CD4-positive, alpha-beta T cell (primary cell): Measurements from ENCODE around the gene FRY. TPM values are rescaled to one million over a fixed set of nuclear protein-coding genes. Genes with fewer than 3 reads are reported as not detected.

Experiments used
- ATAC-seq: fragments of 200-7000 bp; cut with Tn5 transposase; one replicate; pipeline ENCODE4 v1.10.0; 2022; ENCODE audit warnings: mild to moderate bottlenecking; ENCODE audit not compliant: poor library complexity
- CTCF ChIA-PET: fragments of 350-600 bp; sonication (Branson Sonifier 250); formaldehyde crosslinking; loops from one replicate; lab custom pipeline; 2021; ENCODE audit warnings: antibody characterized with exemption, inconsistent platforms; lab: Charles Lee
- POLR2A ChIA-PET: fragments of 350-600 bp; sonication (Branson Sonifier 250); formaldehyde crosslinking; loops from one replicate; lab custom pipeline; 2021; ENCODE audit warnings: antibody characterized with exemption, inconsistent platforms; lab: Charles Lee
- DNase-seq, 14 experiments: peaks; one replicate each; pipeline ENCODE4 v3.0.0-alpha.2; 2013 to 2020; ENCODE audit warnings: mixed read lengths in 2 of 14
- H3K27ac ChIP-seq, 2 donors: one replicate each; pipeline versions ENCODE4 v1.5.1 to v1.7.0; 2013; ENCODE audit warnings: low read length in 2 of 2, low read depth in 1 of 2, mild to moderate bottlenecking in 1 of 2
- H3K27me3 ChIP-seq, 2 experiments: 1 replicate in 1 of 2; 2 replicates in 1 of 2; pipeline versions ENCODE4 v1.6.1 to v1.7.0; 2013; ENCODE audit warnings: low read length in 2 of 2, control low read depth in 1 of 2, mild to moderate bottlenecking in 1 of 2, moderate library complexity in 1 of 2; ENCODE audit not compliant: insufficient read depth in 2 of 2, control insufficient read depth in 1 of 2
- H3K36me3 ChIP-seq: one replicate; pipeline ENCODE4 v1.6.1; 2013; ENCODE audit warnings: low read length, control low read depth; ENCODE audit not compliant: insufficient read depth
- H3K4me1 ChIP-seq: one replicate; pipeline ENCODE4 v1.6.1; 2013; ENCODE audit warnings: low read length, control low read depth; ENCODE audit not compliant: insufficient read depth
- H3K4me3 ChIP-seq: one replicate; pipeline ENCODE4 v1.5.1; 2013; ENCODE audit warnings: mild to moderate bottlenecking, low read length, moderate library complexity
- H3K9me3 ChIP-seq, 2 experiments: 1 replicate in 1 of 2; 2 replicates in 1 of 2; pipeline versions ENCODE4 v1.6.1 to v1.7.0; 2013; ENCODE audit warnings: low read length in 2 of 2, mild to moderate bottlenecking in 2 of 2, control low read depth in 1 of 2, moderate library complexity in 1 of 2; ENCODE audit not compliant: control insufficient read depth in 1 of 2, insufficient read depth in 1 of 2
- H3K27ac Mint-ChIP-seq: one replicate; pipeline ENCODE4 v1.8.0; 2020; ENCODE audit warnings: mixed read lengths
- H3K27me3 Mint-ChIP-seq: one replicate; pipeline ENCODE4 v1.8.0; 2021; ENCODE audit warnings: mixed read lengths
- H3K36me3 Mint-ChIP-seq: one replicate; pipeline ENCODE4 v1.8.0; 2021; ENCODE audit warnings: low read depth, mixed read lengths
- H3K4me1 Mint-ChIP-seq: one replicate; pipeline ENCODE4 v1.8.0; 2021; ENCODE audit warnings: low read depth, mixed read lengths
- H3K4me3 Mint-ChIP-seq: one replicate; pipeline ENCODE4 v1.8.0; 2020; ENCODE audit warnings: mild to moderate bottlenecking, mixed read lengths
- H3K9me3 Mint-ChIP-seq: one replicate; pipeline ENCODE4 v1.8.0; 2020; ENCODE audit warnings: mixed read lengths
- intact Hi-C, 2 experiments: fragments of 100-400 bp; cut with DNase I in 1 of 2; cut with micrococcal nuclease in 1 of 2; formaldehyde crosslinking; loops; one replicate each; pipeline versions ENCODE4 v1.15.1 to v1.9.0; 2023 to 2025; cut with DNase I, micrococcal nuclease
- total RNA-seq, 174 experiments: library from RNA in 2 of 174; stranded (reverse) in 2 of 174; gene quantifications; one replicate each; pipeline ENCODE4 v1.2.3 and lab custom pipeline; 2021 to 2026
- TF ChIP-seq, protein P1 (sequence below): fragments of 200-600 bp; IDR thresholded peaks from one replicate; pipeline ENCODE4 v1.8.0; 2022; ENCODE audit warnings: antibody characterized with exemption, mild to moderate bottlenecking

The FRY gene
- total RNA-seq, 2 experiments from 2014 or later, result 13.7 to 18.4 TPM

DNA sequence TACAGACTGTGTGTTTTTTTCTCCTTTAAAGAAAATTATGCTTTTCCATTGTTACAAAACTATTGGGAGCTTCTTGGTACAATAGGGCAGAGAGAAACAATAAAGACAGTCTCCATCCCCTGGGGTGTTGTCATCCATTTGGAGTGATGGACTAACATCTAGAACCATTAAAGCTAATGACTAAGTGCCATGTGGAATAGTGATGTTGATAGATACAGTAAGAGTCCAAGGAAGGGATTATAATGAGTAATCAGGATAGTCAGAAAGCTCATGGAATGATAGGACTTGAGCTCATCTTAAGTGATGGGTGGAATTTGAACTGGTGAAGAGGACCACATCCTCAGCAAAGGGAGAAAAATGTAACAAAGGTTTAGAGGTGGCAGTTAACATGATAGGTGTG, 24.1 kb upstream of the FRY start:
- H3K36me3 ChIP-seq, result no peaks in the 10 kb centered on the region
- intact Hi-C loops, result no loop called here
- TF ChIP-seq, protein P1, sequence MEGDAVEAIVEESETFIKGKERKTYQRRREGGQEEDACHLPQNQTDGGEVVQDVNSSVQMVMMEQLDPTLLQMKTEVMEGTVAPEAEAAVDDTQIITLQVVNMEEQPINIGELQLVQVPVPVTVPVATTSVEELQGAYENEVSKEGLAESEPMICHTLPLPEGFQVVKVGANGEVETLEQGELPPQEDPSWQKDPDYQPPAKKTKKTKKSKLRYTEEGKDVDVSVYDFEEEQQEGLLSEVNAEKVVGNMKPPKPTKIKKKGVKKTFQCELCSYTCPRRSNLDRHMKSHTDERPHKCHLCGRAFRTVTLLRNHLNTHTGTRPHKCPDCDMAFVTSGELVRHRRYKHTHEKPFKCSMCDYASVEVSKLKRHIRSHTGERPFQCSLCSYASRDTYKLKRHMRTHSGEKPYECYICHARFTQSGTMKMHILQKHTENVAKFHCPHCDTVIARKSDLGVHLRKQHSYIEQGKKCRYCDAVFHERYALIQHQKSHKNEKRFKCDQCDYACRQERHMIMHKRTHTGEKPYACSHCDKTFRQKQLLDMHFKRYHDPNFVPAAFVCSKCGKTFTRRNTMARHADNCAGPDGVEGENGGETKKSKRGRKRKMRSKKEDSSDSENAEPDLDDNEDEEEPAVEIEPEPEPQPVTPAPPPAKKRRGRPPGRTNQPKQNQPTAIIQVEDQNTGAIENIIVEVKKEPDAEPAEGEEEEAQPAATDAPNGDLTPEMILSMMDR, result no peak
- H3K4me3 ChIP-seq, result no peak overlapping the region
- no peaks in the 10 kb centered on the region for H3K9me3 Mint-ChIP-seq
- H3K4me1 Mint-ChIP-seq, result no peaks in the 10 kb centered on the region
- no peaks in the 10 kb centered on the region for H3K27me3 ChIP-seq
- no peaks in the 10 kb centered on the region for H3K9me3 ChIP-seq
- no peaks in the 10 kb centered on the region for H3K27me3 Mint-ChIP-seq
- H3K4me3 Mint-ChIP-seq, result no peak overlapping the region
- H3K36me3 Mint-ChIP-seq, result no peaks in the 10 kb centered on the region
- no peaks in the 10 kb centered on the region for H3K4me1 ChIP-seq
- ChIA-PET POLR2A (no interaction called here), CTCF (interaction anchor here (0.8 kb wide), 1 partner anchor 97 kb away, joined by 3 read pairs; no protein-coding TSS in a partner anchor)
- no peak overlapping the region for H3K27ac Mint-ChIP-seq
- DNase-seq, result no peak
- no peak overlapping the region for H3K27ac ChIP-seq
- no peak for ATAC-seq

DNA sequence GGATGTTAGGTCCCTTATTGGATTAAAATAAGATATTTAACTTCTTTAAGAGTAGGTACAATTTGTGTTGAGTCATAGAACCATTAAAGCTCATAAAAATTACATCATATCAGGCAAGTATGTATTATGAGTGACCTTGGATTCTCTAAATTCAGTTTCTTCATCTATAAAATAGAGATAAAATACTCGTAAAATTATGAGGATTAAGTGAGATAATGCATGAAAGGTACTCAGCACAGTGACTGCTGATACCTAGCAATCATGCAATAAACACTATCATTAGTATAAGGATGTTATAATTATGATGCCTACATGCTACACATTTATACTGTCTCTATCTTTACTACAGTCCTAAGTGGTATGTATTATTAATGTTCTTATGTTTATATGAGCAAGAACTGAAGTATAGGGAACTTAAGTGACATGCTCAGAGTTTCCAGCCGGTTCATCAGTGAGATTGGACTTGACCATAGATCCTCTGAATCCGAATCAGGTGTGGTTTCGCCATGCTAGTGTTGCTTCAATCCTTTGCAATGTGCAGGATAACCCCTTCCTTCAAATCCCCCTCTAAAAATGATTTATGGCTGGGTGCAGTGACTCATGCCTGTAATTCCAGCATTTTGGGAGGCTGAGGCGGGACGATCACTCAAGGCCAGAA, 22.9 kb upstream of the FRY start:
- TF ChIP-seq, protein P1, result no peak
- DNase-seq (no peak), ATAC-seq (no peak)
- no peaks in the 10 kb centered on the region for H3K9me3 Mint-ChIP-seq
- H3K9me3 ChIP-seq, result no peaks in the 10 kb centered on the region
- H3K27me3 ChIP-seq, result no peaks in the 10 kb centered on the region
- no peak overlapping the region for H3K27ac ChIP-seq
- POLR2A ChIA-PET, result no interaction called here
- no peaks in the 10 kb centered on the region for H3K4me1 ChIP-seq
- intact Hi-C loops, result no loop called here
- H3K4me1 Mint-ChIP-seq, result no peaks in the 10 kb centered on the region
- H3K4me3 Mint-ChIP-seq, result no peak overlapping the region
- H3K27me3 Mint-ChIP-seq, result no peaks in the 10 kb centered on the region
- H3K27ac Mint-ChIP-seq, result no peak overlapping the region
- H3K36me3 Mint-ChIP-seq, result no peaks in the 10 kb centered on the region
- no peaks in the 10 kb centered on the region for H3K36me3 ChIP-seq
- H3K4me3 ChIP-seq, result no peak overlapping the region
- CTCF ChIA-PET, result no interaction called here

DNA sequence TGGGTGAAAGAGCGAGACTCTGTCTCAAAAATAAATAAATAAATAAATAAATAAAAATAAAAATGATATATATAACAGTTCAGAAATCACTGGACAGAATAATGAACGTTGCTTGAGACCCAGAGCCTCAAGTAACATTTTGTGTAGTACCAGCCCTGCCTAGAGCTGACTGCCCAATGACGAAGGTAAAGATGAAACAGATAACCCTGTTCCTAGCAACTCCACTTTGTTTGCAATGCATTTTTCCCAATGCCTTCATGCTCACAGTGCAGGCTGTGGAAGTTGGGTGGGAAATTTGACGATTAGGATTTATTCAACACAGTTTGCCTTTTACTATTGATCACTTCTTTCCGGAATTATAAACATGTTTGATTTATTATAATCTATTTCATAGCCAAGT, 22.2 kb upstream of the FRY start:
- no peaks in the 10 kb centered on the region for H3K4me1 Mint-ChIP-seq

More for the DNA sequence above, 22.2 kb upstream of the FRY start:
- Mint-ChIP-seq H3K9me3 (no peaks in the 10 kb centered on the region), H3K36me3 (no peaks in the 10 kb centered on the region), H3K27ac (no peak overlapping the region), H3K27me3 (no peaks in the 10 kb centered on the region), H3K4me3 (no peak overlapping the region)
- DNase-seq (no peak), ATAC-seq (no peak)
- ChIA-PET CTCF (interaction anchor here (0.7 kb wide), 1 partner anchor 181 kb away, joined by 3 read pairs; no protein-coding TSS in a partner anchor), POLR2A (no interaction called here)
- TF ChIP-seq, protein P1, result no peak
- H3K4me1 ChIP-seq, result no peaks in the 10 kb centered on the region
- no peak overlapping the region for H3K4me3 ChIP-seq
- no peaks in the 10 kb centered on the region for H3K27me3 ChIP-seq
- no peak overlapping the region for H3K27ac ChIP-seq
- no peaks in the 10 kb centered on the region for H3K9me3 ChIP-seq
- intact Hi-C loops, result no loop called here
- no peaks in the 10 kb centered on the region for H3K36me3 ChIP-seq
